Hepatocyte (in vitro differentiated cells): ENCODE measurements around the gene MAD1L1. TPM values are rescaled to one million over a fixed set of nuclear protein-coding genes. Genes with fewer than 3 reads are reported as not detected.

ENCODE experiments used
- DNase-seq: peaks from one replicate; pipeline ENCODE4 v3.0.0-alpha.2; 2016; ENCODE audit warnings: low spot score
- H2AFZ ChIP-seq: fragments of 200-600 bp; sonication (generic); 2 replicates; pipeline ENCODE4 v1.6.0; 2016; ENCODE audit warnings: antibody characterized with exemption, mild to moderate bottlenecking
- H3K27ac ChIP-seq: fragments of 200-600 bp; sonication (generic); 2 replicates; pipeline ENCODE4 v1.5.1; 2016; ENCODE audit warnings: mild to moderate bottlenecking
- H3K27me3 ChIP-seq: fragments of 200-600 bp; sonication (generic); 2 replicates; pipeline ENCODE4 v1.6.1; 2016
- H3K36me3 ChIP-seq: fragments of 200-600 bp; sonication (generic); replicated peaks from 2 replicates; pipeline ENCODE4 v1.5.1; 2016; ENCODE audit warnings: low read depth; ENCODE audit not compliant: insufficient read depth
- H3K4me1 ChIP-seq: fragments of 200-600 bp; sonication (generic); 2 replicates; pipeline ENCODE4 v1.5.1; 2016; ENCODE audit warnings: mild to moderate bottlenecking, moderate library complexity; ENCODE audit not compliant: insufficient read depth
- H3K4me2 ChIP-seq: fragments of 200-600 bp; sonication (generic); 2 replicates; pipeline ENCODE4 v1.6.0; 2016
- H3K4me3 ChIP-seq: fragments of 200-600 bp; sonication (generic); 2 replicates; pipeline ENCODE4 v1.5.1; 2016; ENCODE audit warnings: mild to moderate bottlenecking
- H3K79me2 ChIP-seq: fragments of 200-600 bp; sonication (generic); 2 replicates; pipeline ENCODE4 v1.6.0; 2017; ENCODE audit warnings: mild to moderate bottlenecking
- H3K9me2 ChIP-seq: fragments of 200-600 bp; sonication (generic); replicated peaks from 2 replicates; pipeline ENCODE4 v1.6.0; 2017; ENCODE audit warnings: mild to moderate bottlenecking; ENCODE audit not compliant: insufficient read depth
- H3K9me3 ChIP-seq: fragments of 200-600 bp; sonication (generic); 2 replicates; pipeline ENCODE4 v1.5.1; 2016; ENCODE audit warnings: low read depth, mild to moderate bottlenecking
- H4K20me1 ChIP-seq: fragments of 200-600 bp; sonication (generic); 2 replicates; pipeline ENCODE4 v1.6.0; 2016; ENCODE audit warnings: mild to moderate bottlenecking; ENCODE audit not compliant: insufficient read depth, poor library complexity, severe bottlenecking
- EZH2 ChIP-seq: fragments of 200-600 bp; sonication (generic); IDR thresholded peaks from 2 replicates; pipeline ENCODE4 v1.6.1; 2016; ENCODE audit warnings: antibody characterized with exemption, mild to moderate bottlenecking, borderline replicate concordance
- EZH2phosphoT487 ChIP-seq: fragments of 200-600 bp; sonication (generic); IDR thresholded peaks from one replicate; pipeline ENCODE4 v1.6.1; 2018; ENCODE audit warnings: antibody characterized with exemption, mild to moderate bottlenecking, low read depth, moderate library complexity; ENCODE audit not compliant: unreplicated experiment, severe bottlenecking
- WGBS: methylation state at CpG from one replicate; pipeline ENCODE4 v1.1.6; 2016; ENCODE audit warnings: low lambda C conversion rate; ENCODE audit errors: missing lambda C conversion rate; 5-methylcytosine and 5-hydroxymethylcytosine counted together
- polyA plus RNA-seq: library from polyadenylated mRNA; unstranded; fragments of >200 nt; fragmentation: Nextera tagmentation; extraction: Ambion mirVana; gene quantifications from 2 replicates; pipeline ENCODE4 v1.2.1, GENCODE V29; 2016
- total RNA-seq: library from RNA; depleted of rRNA; stranded (reverse); fragments of >200 nt; gene quantifications from 2 replicates; pipeline ENCODE4 v1.2.3, GENCODE V29; 2014
- TF ChIP-seq, protein P1 (sequence below): fragments of 200-600 bp; sonication (generic); IDR thresholded peaks from 2 replicates; pipeline ENCODE4 v1.5.1; 2016; ENCODE audit warnings: antibody characterized with exemption, mild to moderate bottlenecking; ENCODE audit not compliant: poor library complexity

MAD1L1 gene
- total and polyA plus RNA-seq, 2 experiments from 2014 or later: 30.7 to 31.0 TPM

DNA sequence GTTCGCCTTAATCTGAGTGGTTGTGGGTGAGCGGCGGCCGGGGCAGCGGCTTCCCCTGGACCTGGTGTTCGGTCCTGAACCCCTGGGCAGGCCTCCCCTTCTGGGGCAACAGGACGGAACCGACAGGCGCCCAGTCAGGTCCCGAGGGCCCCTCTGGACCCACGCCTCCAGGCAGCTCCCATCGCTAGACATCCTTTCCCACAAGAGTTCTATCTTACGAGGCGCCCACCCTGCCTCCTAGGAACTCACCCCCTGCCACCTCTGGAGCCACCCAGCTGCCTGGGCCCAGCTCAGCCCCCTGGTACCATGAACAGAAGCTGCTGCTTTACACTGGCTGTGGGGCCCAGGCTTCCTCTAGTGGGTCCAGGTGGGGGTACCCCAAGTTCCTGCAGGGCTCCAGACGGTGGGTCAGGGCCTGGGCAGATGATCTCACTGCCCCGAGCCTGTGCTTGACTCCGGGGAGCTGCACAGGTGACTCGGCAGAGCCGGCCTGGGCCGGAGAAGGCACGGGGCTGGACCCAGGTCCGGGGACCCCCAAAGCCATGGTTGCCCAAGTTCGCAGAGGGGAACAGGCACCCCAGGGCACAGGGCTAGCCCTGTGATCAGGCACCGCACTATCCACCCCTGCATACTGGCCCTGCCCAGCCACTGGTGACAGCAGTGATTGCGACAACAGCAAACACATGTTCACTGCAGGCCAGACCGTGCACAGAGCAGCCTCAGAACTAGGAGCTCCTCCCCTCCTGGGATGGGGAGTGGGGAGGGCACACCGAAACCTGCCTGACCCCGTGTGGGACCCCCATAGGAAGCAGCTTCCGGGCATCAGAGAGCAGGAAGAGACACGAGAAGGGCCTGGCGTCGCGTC is 382.4 kb downstream of the MAD1L1 start:
- Histone ChIP-seq H3K4me2 (no peak overlapping the region), H3K79me2 (no peaks in the 10 kb centered on the region), H3K4me3 (no peak overlapping the region), H3K27ac (no peak overlapping the region), H2AFZ (no peak overlapping the region), H3K36me3 (no peaks in the 10 kb centered on the region), H3K4me1 (no peaks in the 10 kb centered on the region), H3K9me2 (no peaks in the 10 kb centered on the region), H3K27me3 (no peaks in the 10 kb centered on the region), H4K20me1 (no peaks in the 10 kb centered on the region), H3K9me3 (no peaks in the 10 kb centered on the region)
- no peak for TF ChIP-seq EZH2phosphoT487
- TF ChIP-seq, protein P1, sequence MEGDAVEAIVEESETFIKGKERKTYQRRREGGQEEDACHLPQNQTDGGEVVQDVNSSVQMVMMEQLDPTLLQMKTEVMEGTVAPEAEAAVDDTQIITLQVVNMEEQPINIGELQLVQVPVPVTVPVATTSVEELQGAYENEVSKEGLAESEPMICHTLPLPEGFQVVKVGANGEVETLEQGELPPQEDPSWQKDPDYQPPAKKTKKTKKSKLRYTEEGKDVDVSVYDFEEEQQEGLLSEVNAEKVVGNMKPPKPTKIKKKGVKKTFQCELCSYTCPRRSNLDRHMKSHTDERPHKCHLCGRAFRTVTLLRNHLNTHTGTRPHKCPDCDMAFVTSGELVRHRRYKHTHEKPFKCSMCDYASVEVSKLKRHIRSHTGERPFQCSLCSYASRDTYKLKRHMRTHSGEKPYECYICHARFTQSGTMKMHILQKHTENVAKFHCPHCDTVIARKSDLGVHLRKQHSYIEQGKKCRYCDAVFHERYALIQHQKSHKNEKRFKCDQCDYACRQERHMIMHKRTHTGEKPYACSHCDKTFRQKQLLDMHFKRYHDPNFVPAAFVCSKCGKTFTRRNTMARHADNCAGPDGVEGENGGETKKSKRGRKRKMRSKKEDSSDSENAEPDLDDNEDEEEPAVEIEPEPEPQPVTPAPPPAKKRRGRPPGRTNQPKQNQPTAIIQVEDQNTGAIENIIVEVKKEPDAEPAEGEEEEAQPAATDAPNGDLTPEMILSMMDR: no peak
- TF ChIP-seq EZH2: no peak
- WGBS: 94% methylated on average over 32 of the region's 33 CpGs
- DNase-seq: no peak

DNA sequence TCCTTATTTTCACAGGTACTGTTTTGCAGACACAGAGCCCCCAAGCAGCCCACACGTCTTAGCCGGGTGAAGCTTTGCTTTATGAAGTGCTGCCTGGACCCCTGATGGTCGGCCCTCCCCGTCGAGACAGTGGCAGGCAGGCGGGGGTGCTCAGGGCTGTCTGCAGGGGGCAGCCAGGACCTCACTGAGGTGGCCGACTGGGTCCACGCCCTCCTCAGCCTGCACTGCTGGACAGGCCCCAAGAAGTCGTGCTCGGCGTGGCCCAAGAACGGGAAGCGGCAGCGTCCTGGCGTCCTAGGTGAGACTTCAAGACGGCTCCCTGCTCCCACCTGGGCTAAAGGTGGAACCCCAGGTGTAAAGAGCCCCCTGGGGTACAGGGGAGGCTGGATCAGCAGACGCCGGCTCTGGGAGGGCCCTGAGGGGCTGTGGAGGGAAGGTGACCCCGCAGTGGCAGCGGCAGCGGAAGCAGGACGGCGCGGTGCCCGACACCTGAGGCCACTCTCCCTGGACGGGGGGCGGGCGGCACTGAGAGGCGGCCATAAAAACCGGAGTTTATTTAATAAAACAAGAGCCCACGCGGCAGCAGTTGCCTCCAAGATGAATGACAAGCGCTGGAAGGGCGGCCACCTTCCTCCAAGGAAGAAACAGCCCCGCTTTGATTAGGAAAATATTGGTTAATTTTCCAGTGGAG is 383.2 kb downstream of the MAD1L1 start:
- no peak overlapping the region for H2AFZ ChIP-seq
- no peaks in the 10 kb centered on the region for H3K4me1 ChIP-seq
- no peaks in the 10 kb centered on the region for H3K79me2 ChIP-seq
- no peak overlapping the region for H3K4me3 ChIP-seq
- no peak overlapping the region for H3K4me2 ChIP-seq
- TF ChIP-seq, protein P1: no peak
- no peak for TF ChIP-seq EZH2
- no peak for TF ChIP-seq EZH2phosphoT487
- WGBS: 89% methylated on average over 31 of the region's 35 CpGs
- H4K20me1 ChIP-seq: no peaks in the 10 kb centered on the region
- H3K36me3 ChIP-seq: no peaks in the 10 kb centered on the region
- no peaks in the 10 kb centered on the region for H3K27me3 ChIP-seq
- H3K9me3 ChIP-seq: no peaks in the 10 kb centered on the region
- H3K27ac ChIP-seq: no peak overlapping the region
- DNase-seq: no peak
- no peaks in the 10 kb centered on the region for H3K9me2 ChIP-seq

DNA sequence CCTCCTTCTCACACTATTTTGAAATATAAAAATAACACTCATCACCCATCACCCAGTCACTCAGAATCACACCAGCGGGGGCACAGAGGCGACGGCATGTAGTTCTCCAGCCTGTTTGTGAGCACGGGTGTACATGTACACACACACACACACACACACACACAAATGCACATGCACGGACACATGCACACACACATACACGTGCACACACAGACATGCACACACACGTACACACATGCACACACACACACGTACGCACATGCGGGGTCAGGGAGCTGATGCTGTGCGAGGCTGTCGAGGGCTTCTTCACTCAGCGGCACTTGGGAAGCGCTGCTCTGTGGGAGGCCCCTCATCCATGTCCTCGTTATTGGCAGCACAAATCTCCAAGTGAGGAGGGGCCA is 383.8 kb downstream of the MAD1L1 start:
- H3K9me2 ChIP-seq: no peaks in the 10 kb centered on the region
- no peaks in the 10 kb centered on the region for H3K27me3 ChIP-seq
- H3K36me3 ChIP-seq: no peaks in the 10 kb centered on the region
- H3K79me2 ChIP-seq: no peaks in the 10 kb centered on the region
- H4K20me1 ChIP-seq: no peaks in the 10 kb centered on the region
- H3K4me1 ChIP-seq: no peaks in the 10 kb centered on the region
- no peak overlapping the region for H2AFZ ChIP-seq
- WGBS: 90% methylated on average over 15 of the region's 15 CpGs
- no peak overlapping the region for H3K27ac ChIP-seq
- no peak overlapping the region for H3K4me2 ChIP-seq
- H3K9me3 ChIP-seq: no peaks in the 10 kb centered on the region
- TF ChIP-seq EZH2phosphoT487: no peak
- no peak for TF ChIP-seq EZH2
- TF ChIP-seq, protein P1: no peak
- no peak overlapping the region for H3K4me3 ChIP-seq
- DNase-seq: no peak
